ENCODE results near the gene PKNOX2.

DNA sequence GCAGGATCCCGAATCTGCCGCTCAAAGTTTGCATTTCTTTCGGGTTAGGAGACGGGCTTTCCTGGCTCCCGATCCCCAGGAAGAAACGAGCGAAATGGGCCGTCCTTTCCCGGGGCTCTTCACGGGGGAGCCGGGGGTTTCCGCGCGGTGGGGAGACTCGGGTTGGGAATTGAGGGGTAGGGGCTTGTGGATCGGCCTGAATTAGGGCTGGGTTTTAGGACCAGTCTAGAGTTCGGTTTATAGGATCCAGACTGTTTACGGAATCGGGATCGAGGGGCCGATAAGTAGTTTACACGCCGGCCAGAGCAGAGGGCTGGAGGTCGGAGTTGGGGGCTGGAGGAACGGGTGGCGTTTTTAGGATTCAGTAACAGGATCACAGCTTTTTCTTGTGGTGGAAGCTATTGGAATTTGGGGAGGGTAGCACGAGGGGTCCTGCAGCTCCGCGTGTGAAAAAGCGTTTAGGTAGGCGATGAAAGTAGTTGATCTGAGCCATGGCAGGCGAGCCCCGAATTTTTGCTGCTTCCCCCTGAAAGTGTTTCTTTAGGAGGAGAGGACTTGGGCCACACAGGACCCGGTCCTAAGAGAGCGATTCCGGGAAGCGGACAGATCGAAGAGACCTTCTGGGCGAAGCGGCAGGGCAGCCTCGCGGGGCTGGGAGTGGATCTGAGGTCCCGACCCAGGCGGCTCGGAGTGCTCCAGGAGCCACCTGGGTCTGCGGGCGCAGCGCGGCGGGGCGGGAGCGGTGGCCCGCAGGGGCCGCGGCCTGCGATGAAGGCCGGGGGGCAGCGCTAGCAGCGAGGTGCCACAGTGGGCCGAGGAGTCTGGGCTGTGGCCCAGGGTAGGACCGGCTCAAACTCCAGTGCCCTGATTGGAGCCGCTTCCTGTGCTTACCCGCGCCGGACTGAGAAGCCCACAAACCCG, 1.6 kb downstream of the PKNOX2 start:
- TF ChIP-seq POLR2A (IDR thresholded peaks at IDR 0.05; ENCODE audit: control extremely low read depth in 1 of 2, low read depth in 2 of 2, low read length in 2 of 2): no peak
- TF ChIP-seq, protein P1, sequence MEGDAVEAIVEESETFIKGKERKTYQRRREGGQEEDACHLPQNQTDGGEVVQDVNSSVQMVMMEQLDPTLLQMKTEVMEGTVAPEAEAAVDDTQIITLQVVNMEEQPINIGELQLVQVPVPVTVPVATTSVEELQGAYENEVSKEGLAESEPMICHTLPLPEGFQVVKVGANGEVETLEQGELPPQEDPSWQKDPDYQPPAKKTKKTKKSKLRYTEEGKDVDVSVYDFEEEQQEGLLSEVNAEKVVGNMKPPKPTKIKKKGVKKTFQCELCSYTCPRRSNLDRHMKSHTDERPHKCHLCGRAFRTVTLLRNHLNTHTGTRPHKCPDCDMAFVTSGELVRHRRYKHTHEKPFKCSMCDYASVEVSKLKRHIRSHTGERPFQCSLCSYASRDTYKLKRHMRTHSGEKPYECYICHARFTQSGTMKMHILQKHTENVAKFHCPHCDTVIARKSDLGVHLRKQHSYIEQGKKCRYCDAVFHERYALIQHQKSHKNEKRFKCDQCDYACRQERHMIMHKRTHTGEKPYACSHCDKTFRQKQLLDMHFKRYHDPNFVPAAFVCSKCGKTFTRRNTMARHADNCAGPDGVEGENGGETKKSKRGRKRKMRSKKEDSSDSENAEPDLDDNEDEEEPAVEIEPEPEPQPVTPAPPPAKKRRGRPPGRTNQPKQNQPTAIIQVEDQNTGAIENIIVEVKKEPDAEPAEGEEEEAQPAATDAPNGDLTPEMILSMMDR (IDR thresholded peaks at IDR 0.05; ENCODE audit: control extremely low read depth in 1 of 3, insufficient read depth in 1 of 3, low read depth in 1 of 3, low read length in 3 of 3): no peak
- TF ChIP-seq JUND (IDR thresholded peaks at IDR 0.05; ENCODE audit: low read length): no peak
- TF ChIP-seq PHF8 (conservative IDR thresholded peaks at IDR 0.05; ENCODE audit: low read depth, low read length): no peak
- no peak for TF ChIP-seq BRCA1 (IDR thresholded peaks at IDR 0.05; ENCODE audit: low read depth, low read length)
- TF ChIP-seq CEBPB (IDR thresholded peaks at IDR 0.05; ENCODE audit: low read depth, low read length): no peak

All from H1 (cell line).